HUES48 (cell line): Measurements from ENCODE around the gene TBC1D1.

Experiments
- H3K27ac ChIP-seq: one replicate; pipeline ENCODE4 v1.7.0; 2013; ENCODE audit warnings: low read depth, low read length, inconsistent platforms
- H3K27me3 ChIP-seq: 2 replicates; pipeline ENCODE4 v1.6.1; 2013; ENCODE audit warnings: mild to moderate bottlenecking, low read length; ENCODE audit not compliant: control insufficient read depth, insufficient read depth
- H3K36me3 ChIP-seq: 2 replicates; pipeline ENCODE4 v1.6.1; 2013; ENCODE audit warnings: low read length; ENCODE audit not compliant: control insufficient read depth, insufficient read depth
- H3K4me1 ChIP-seq: 2 replicates; pipeline ENCODE4 v1.6.1; 2013; ENCODE audit warnings: mild to moderate bottlenecking, low read length; ENCODE audit not compliant: control insufficient read depth, insufficient read depth
- H3K4me3 ChIP-seq: 2 replicates; pipeline ENCODE4 v1.5.1; 2013; ENCODE audit warnings: mild to moderate bottlenecking, low read depth, low read length
- H3K9ac ChIP-seq: 2 replicates; pipeline ENCODE4 v1.6.1; 2013; ENCODE audit warnings: mild to moderate bottlenecking, low read depth, low read length, moderate library complexity
- H3K9me3 ChIP-seq: 2 replicates; pipeline ENCODE4 v1.6.1; 2013; ENCODE audit warnings: low read length; ENCODE audit not compliant: control insufficient read depth, insufficient read depth

TBC1D1 gene

GRCh38 chr4:38124961-38125360 lies 234.1 kb downstream of the TBC1D1 start:
- Histone ChIP-seq H3K27ac (no peak overlapping the region), H3K4me1 (peaks cover 38% of the 10 kb centered on the region), H3K9me3 (no peaks in the 10 kb centered on the region), H3K36me3 (peaks cover 27% of the 10 kb centered on the region; the same call in 1 of the 2 replicates), H3K9ac (no peak overlapping the region), H3K4me3 (no peak overlapping the region), H3K27me3 (peaks cover 40% of the 10 kb centered on the region)

GRCh38 chr4:38125816-38126215 lies 234.9 kb downstream of the TBC1D1 start:
- H3K27me3 ChIP-seq: peaks cover 48% of the 10 kb centered on the region
- H3K9me3 ChIP-seq: no peaks in the 10 kb centered on the region
- no peak overlapping the region for H3K9ac ChIP-seq
- H3K4me1 ChIP-seq: peaks cover 43% of the 10 kb centered on the region
- no peak overlapping the region for H3K4me3 ChIP-seq
- H3K27ac ChIP-seq: no peak overlapping the region
- H3K36me3 ChIP-seq: peaks cover 20% of the 10 kb centered on the region; the same call in 1 of the 2 replicates

- Histone ChIP-seq H3K9me3 (no peaks in the 10 kb centered on the region), H3K9ac (no peak overlapping the region), H3K27me3 (peaks cover 48% of the 10 kb centered on the region), H3K36me3 (peaks cover 26% of the 10 kb centered on the region), H3K4me3 (no peak overlapping the region), H3K27ac (peak overlapping the region; percentile 38), H3K4me1 (peaks cover 42% of the 10 kb centered on the region)
Measured at GRCh38 chr4:38128478-38129459, 237.9 kb downstream of the TBC1D1 start.

GRCh38 chr4:38129460-38130227 lies 238.8 kb downstream of the TBC1D1 start:
- Histone ChIP-seq H3K4me1 (peaks cover 42% of the 10 kb centered on the region), H3K27ac (no peak overlapping the region), H3K9ac (no peak overlapping the region), H3K9me3 (no peaks in the 10 kb centered on the region), H3K27me3 (peaks cover 48% of the 10 kb centered on the region), H3K4me3 (no peak overlapping the region), H3K36me3 (peaks cover 35% of the 10 kb centered on the region)

- Histone ChIP-seq H3K27ac (peak overlapping the region; percentile 79), H3K4me3 (no peak overlapping the region), H3K9ac (no peak overlapping the region), H3K4me1 (peaks cover 42% of the 10 kb centered on the region), H3K9me3 (no peaks in the 10 kb centered on the region), H3K36me3 (peaks cover 33% of the 10 kb centered on the region), H3K27me3 (peaks cover 46% of the 10 kb centered on the region)
Measured at GRCh38 chr4:38130884-38131283, 240.0 kb downstream of the TBC1D1 start.

- Histone ChIP-seq H3K9me3 (no peaks in the 10 kb centered on the region), H3K36me3 (peaks cover 27% of the 10 kb centered on the region), H3K9ac (no peak overlapping the region), H3K4me1 (peaks cover 42% of the 10 kb centered on the region), H3K27ac (peak overlapping the region; percentile 79), H3K27me3 (peaks cover 39% of the 10 kb centered on the region), H3K4me3 (no peak overlapping the region)
Measured at GRCh38 chr4:38131371-38132091, 240.6 kb downstream of the TBC1D1 start.

GRCh38 chr4:38132107-38132673 lies 241.3 kb downstream of the TBC1D1 start:
- H3K4me1 ChIP-seq: peaks cover 42% of the 10 kb centered on the region

GRCh38 chr4:38132843-38133662 lies 242.2 kb downstream of the TBC1D1 start:
- H3K9ac ChIP-seq: no peak overlapping the region
- peaks cover 40% of the 10 kb centered on the region for H3K36me3 ChIP-seq
- H3K27me3 ChIP-seq: peaks cover 26% of the 10 kb centered on the region
- no peaks in the 10 kb centered on the region for H3K9me3 ChIP-seq
- H3K27ac ChIP-seq: peak overlapping the region; percentile 43
- H3K4me1 ChIP-seq: peaks cover 39% of the 10 kb centered on the region
- H3K4me3 ChIP-seq: no peak overlapping the region

More at GRCh38 chr4:38132107-38132673, 241.3 kb downstream of the TBC1D1 start:
- peaks cover 31% of the 10 kb centered on the region for H3K36me3 ChIP-seq
- no peaks in the 10 kb centered on the region for H3K9me3 ChIP-seq
- peak overlapping the region; percentile 79 for H3K27ac ChIP-seq
- H3K9ac ChIP-seq: no peak overlapping the region
- H3K27me3 ChIP-seq: peaks cover 33% of the 10 kb centered on the region
- H3K4me3 ChIP-seq: no peak overlapping the region

GRCh38 chr4:38133711-38134480 lies 243.0 kb downstream of the TBC1D1 start:
- H3K36me3 ChIP-seq: peaks cover 48% of the 10 kb centered on the region
- no peak overlapping the region for H3K9ac ChIP-seq
- H3K4me3 ChIP-seq: no peak overlapping the region
- peak overlapping the region; percentile 43 for H3K27ac ChIP-seq
- peaks cover 17% of the 10 kb centered on the region for H3K27me3 ChIP-seq
- peaks cover 30% of the 10 kb centered on the region for H3K4me1 ChIP-seq
- no peaks in the 10 kb centered on the region for H3K9me3 ChIP-seq
